ENCODE measurements around the gene SATB1. TPM values are rescaled to one million over a fixed set of nuclear protein-coding genes. Genes with fewer than 3 reads are reported as not detected.

The SATB1 gene
- total and polyA plus RNA-seq, 8 donors, result 7.7 to 168 (median 54.5) TPM

- no peak for DNase-seq
- 91 to 97% (median 96%) methylated on average over 1 of the region's 1 CpG for WGBS, 5 donors
- Histone ChIP-seq H3K4me3 (no peak overlapping the region), H3K27ac (no peak overlapping the region), H3K27me3 (no peaks in the 10 kb centered on the region), H3K36me3 (no peaks in the 10 kb centered on the region), H3K9me3 (peaks cover 0 to 8% (median 4%) of the 10 kb centered on the region in 4 donors), H3K4me1 (no peaks in the 10 kb centered on the region)
- TF ChIP-seq POLR2AphosphoS5 (IDR thresholded peaks at IDR 0.05) (no peak), EP300 (IDR thresholded peaks at IDR 0.05) (no peak), CTCF (IDR thresholded peaks at IDR 0.05) (no peak), POLR2A (IDR thresholded peaks at IDR 0.05) (no peak)
- intact Hi-C loops (cut with DNase I; ENCODE audit: low total_unique reads), result no loop called here
These were observed 123.4 kb downstream of the SATB1 start for GRCh38 chr3:18301781-18302180.

- peaks cover 0 to 14% (median 7%) of the 10 kb centered on the region in 4 donors for H3K9me3 ChIP-seq
- H3K4me1 ChIP-seq, result no peaks in the 10 kb centered on the region
- no peak overlapping the region for H3K27ac ChIP-seq
- no peak overlapping the region for H3K4me3 ChIP-seq
- intact Hi-C loops (cut with DNase I; ENCODE audit: low total_unique reads), result no loop called here
- no peaks in the 10 kb centered on the region for H3K36me3 ChIP-seq
- DNase-seq, result no peak
- no peak for TF ChIP-seq EP300 (IDR thresholded peaks at IDR 0.05)
- TF ChIP-seq POLR2AphosphoS5 (IDR thresholded peaks at IDR 0.05), result no peak
- TF ChIP-seq POLR2A (IDR thresholded peaks at IDR 0.05), result no peak
- TF ChIP-seq CTCF (IDR thresholded peaks at IDR 0.05), result no peak
- H3K27me3 ChIP-seq, result no peaks in the 10 kb centered on the region
- WGBS, 5 donors, result 62 to 73% (median 66%) methylated on average over 3 of the region's 3 CpGs
These were observed 124.2 kb downstream of the SATB1 start for GRCh38 chr3:18300916-18301315.

GRCh38 chr3:18297126-18297525, 128.0 kb downstream of the SATB1 start:
- no peaks in the 10 kb centered on the region for H3K4me1 ChIP-seq
- TF ChIP-seq EP300 (IDR thresholded peaks at IDR 0.05) (no peak), POLR2AphosphoS5 (IDR thresholded peaks at IDR 0.05) (no peak), POLR2A (IDR thresholded peaks at IDR 0.05) (no peak), CTCF (IDR thresholded peaks at IDR 0.05) (no peak)
- no peaks in the 10 kb centered on the region for H3K27me3 ChIP-seq
- H3K4me3 ChIP-seq, result no peak overlapping the region
- H3K36me3 ChIP-seq, result no peaks in the 10 kb centered on the region
- peaks cover 0 to 17% (median 9%) of the 10 kb centered on the region in 4 donors for H3K9me3 ChIP-seq
- no peak overlapping the region for H3K27ac ChIP-seq
- intact Hi-C loops (cut with DNase I; ENCODE audit: low total_unique reads), result no loop called here
- DNase-seq, result no peak
